MCF 10A (cell line): ENCODE measurements around the gene EPHA4. TPM values are rescaled to one million over a fixed set of nuclear protein-coding genes. Genes with fewer than 3 reads are reported as not detected.
A peak's percentile ranks its signal among the peaks of the same experiment; 100 is the strongest.

Source experiments
- BruUV-seq: library from RNA; stranded (reverse); fragments of 400-500 nt; replicated peaks from 2 replicates; lab custom pipeline; 2021; lab: Mats Ljungman, UMichigan
- CTCF ChIA-PET: fragments of 300-600 bp; sonication (Branson Sonifier 250); formaldehyde crosslinking; extraction: SDS; loops from one replicate; lab custom pipeline; 2021; ENCODE audit warnings: antibody characterized with exemption, inconsistent platforms; lab: Yijun Ruan, JAX
- POLR2A ChIA-PET: fragments of 300-600, 350-650 bp; sonication (Branson Sonifier 250); formaldehyde crosslinking; extraction: SDS; loops from one replicate; lab custom pipeline; 2020; ENCODE audit warnings: antibody characterized with exemption, inconsistent platforms; lab: Yijun Ruan, JAX
- DNase-seq: peaks from one replicate; pipeline ENCODE4 v3.0.0-alpha.2; 2018; ENCODE audit not compliant: unreplicated experiment
- H3K27ac Mint-ChIP-seq: one replicate; pipeline ENCODE4 v1.8.0; 2022; ENCODE audit warnings: mild to moderate bottlenecking, low read depth, mixed read lengths; ENCODE audit not compliant: unreplicated experiment
- H3K27me3 Mint-ChIP-seq: one replicate; pipeline ENCODE4 v1.8.0; 2022; ENCODE audit warnings: mixed read lengths; ENCODE audit not compliant: insufficient read depth, unreplicated experiment
- H3K36me3 Mint-ChIP-seq: one replicate; pipeline ENCODE4 v1.8.0; 2022; ENCODE audit warnings: mild to moderate bottlenecking, moderate library complexity, mixed read lengths; ENCODE audit not compliant: insufficient read depth, unreplicated experiment
- H3K4me1 Mint-ChIP-seq: one replicate; pipeline ENCODE4 v1.8.0; 2022; ENCODE audit warnings: mixed read lengths; ENCODE audit not compliant: insufficient read depth, unreplicated experiment
- H3K4me3 Mint-ChIP-seq: one replicate; pipeline ENCODE4 v1.8.0; 2022; ENCODE audit warnings: mild to moderate bottlenecking, moderate library complexity, mixed read lengths; ENCODE audit not compliant: unreplicated experiment
- H3K9me3 Mint-ChIP-seq: one replicate; pipeline ENCODE4 v1.8.0; 2022; ENCODE audit warnings: mixed read lengths; ENCODE audit not compliant: unreplicated experiment
- CTCF ChIP-seq: fragments of 200-600 bp; IDR thresholded peaks from one replicate; pipeline ENCODE4 v1.8.0; 2022; ENCODE audit warnings: antibody characterized with exemption, mild to moderate bottlenecking; ENCODE audit not compliant: unreplicated experiment
- intact Hi-C: fragments of 100-400 bp; cut with micrococcal nuclease; formaldehyde crosslinking; loops from 2 replicates; pipeline ENCODE4 v1.14.1; 2022
- total RNA-seq: library from RNA; stranded (reverse); gene quantifications from 2 replicates; pipeline ENCODE4 v1.2.3, GENCODE V29; 2022

EPHA4 gene
- total RNA-seq, 1 experiment from 2014 or later = 2.0 TPM

- Mint-ChIP-seq H3K36me3 (no peaks in the 10 kb centered on the region), H3K27me3 (no peaks in the 10 kb centered on the region), H3K4me1 (peaks cover 19% of the 10 kb centered on the region), H3K4me3 (no peak overlapping the region), H3K27ac (peak overlapping the region; percentile 46), H3K9me3 (no peaks in the 10 kb centered on the region)
- no TSS peak for BruUV-seq
- intact Hi-C loops = no loop called here
- no peak for DNase-seq
- CTCF ChIA-PET = no interaction called here
- POLR2A ChIA-PET = no interaction called here
- no peak for TF ChIP-seq CTCF
Measured at GRCh38 chr2:221501883-221502269, 70.2 kb downstream of the EPHA4 start.

- intact Hi-C loops = no loop called here
- H3K4me3 Mint-ChIP-seq = no peak overlapping the region
- H3K4me1 Mint-ChIP-seq = peaks cover 19% of the 10 kb centered on the region
- no peaks in the 10 kb centered on the region for H3K27me3 Mint-ChIP-seq
- H3K9me3 Mint-ChIP-seq = no peaks in the 10 kb centered on the region
- CTCF ChIA-PET = no interaction called here
- no peaks in the 10 kb centered on the region for H3K36me3 Mint-ChIP-seq
- DNase-seq = peak; percentile 75
- TF ChIP-seq CTCF = no peak
- H3K27ac Mint-ChIP-seq = peak overlapping the region; percentile 46
- BruUV-seq = no TSS peak
- POLR2A ChIA-PET = no interaction called here
Measured at GRCh38 chr2:221501210-221501882, 70.8 kb downstream of the EPHA4 start.

- H3K36me3 Mint-ChIP-seq = no peaks in the 10 kb centered on the region
- POLR2A ChIA-PET = no interaction called here
- H3K4me3 Mint-ChIP-seq = no peak overlapping the region
- CTCF ChIA-PET = no interaction called here
- peaks cover 19% of the 10 kb centered on the region for H3K4me1 Mint-ChIP-seq
- H3K27me3 Mint-ChIP-seq = no peaks in the 10 kb centered on the region
- no peak for TF ChIP-seq CTCF
- no peak for DNase-seq
- intact Hi-C loops = no loop called here
- no TSS peak for BruUV-seq
- no peaks in the 10 kb centered on the region for H3K9me3 Mint-ChIP-seq
- H3K27ac Mint-ChIP-seq = no peak overlapping the region
Measured at GRCh38 chr2:221500501-221501209, 71.4 kb downstream of the EPHA4 start.

- no peak for TF ChIP-seq CTCF
- POLR2A ChIA-PET = no interaction called here
- Mint-ChIP-seq H3K4me3 (no peak overlapping the region), H3K36me3 (no peaks in the 10 kb centered on the region), H3K9me3 (no peaks in the 10 kb centered on the region), H3K27me3 (no peaks in the 10 kb centered on the region), H3K27ac (no peak overlapping the region), H3K4me1 (peaks cover 8% of the 10 kb centered on the region)
- intact Hi-C loops = no loop called here
- CTCF ChIA-PET = interaction anchor here (0.6 kb wide), 1 partner anchor 1965 kb away, joined by 3 read pairs; no protein-coding TSS in a partner anchor
- no TSS peak for BruUV-seq
- no peak for DNase-seq
Measured at GRCh38 chr2:221495731-221496130, 76.4 kb downstream of the EPHA4 start.
